ENCODE measurements around the gene RABGAP1L. TPM values are rescaled to one million over a fixed set of nuclear protein-coding genes. Genes with fewer than 3 reads are reported as not detected.
"Not testable (repeated sequence)": the region's sequence is repeated elsewhere in the genome, so short reads cannot be mapped to it uniquely, and the experiment has no call there.

The RABGAP1L gene
- total RNA-seq, 2 donors from 2014 or later: 148 to 174 TPM

DNA sequence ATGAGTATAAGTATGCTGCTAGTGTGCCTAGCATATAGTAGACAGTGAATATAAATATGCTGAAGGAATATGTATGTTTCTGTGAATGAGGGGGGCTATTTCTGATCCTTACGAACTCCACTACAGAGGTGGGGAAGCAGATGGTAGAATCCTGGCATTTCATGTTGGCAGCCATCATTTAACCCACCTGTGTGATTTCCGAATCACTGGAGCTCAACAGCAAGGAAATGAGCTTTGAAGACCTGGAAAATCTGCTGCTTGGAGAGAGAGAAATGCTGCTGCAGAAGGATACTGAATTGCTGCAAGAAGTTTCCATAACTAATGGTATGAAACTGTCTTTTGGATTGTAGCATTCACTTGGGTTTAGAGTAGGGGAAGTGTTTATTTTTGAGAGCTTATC, 83.5 kb downstream of the RABGAP1L start:
- peaks cover 15% of the 10 kb centered on the region for H3K36me3 ChIP-seq
- H3K27ac ChIP-seq: no peak overlapping the region
- DNase-seq (ENCODE audit: low spot score): no peak
- no peaks in the 10 kb centered on the region for H3K9me3 ChIP-seq
- TF ChIP-seq, protein P1, sequence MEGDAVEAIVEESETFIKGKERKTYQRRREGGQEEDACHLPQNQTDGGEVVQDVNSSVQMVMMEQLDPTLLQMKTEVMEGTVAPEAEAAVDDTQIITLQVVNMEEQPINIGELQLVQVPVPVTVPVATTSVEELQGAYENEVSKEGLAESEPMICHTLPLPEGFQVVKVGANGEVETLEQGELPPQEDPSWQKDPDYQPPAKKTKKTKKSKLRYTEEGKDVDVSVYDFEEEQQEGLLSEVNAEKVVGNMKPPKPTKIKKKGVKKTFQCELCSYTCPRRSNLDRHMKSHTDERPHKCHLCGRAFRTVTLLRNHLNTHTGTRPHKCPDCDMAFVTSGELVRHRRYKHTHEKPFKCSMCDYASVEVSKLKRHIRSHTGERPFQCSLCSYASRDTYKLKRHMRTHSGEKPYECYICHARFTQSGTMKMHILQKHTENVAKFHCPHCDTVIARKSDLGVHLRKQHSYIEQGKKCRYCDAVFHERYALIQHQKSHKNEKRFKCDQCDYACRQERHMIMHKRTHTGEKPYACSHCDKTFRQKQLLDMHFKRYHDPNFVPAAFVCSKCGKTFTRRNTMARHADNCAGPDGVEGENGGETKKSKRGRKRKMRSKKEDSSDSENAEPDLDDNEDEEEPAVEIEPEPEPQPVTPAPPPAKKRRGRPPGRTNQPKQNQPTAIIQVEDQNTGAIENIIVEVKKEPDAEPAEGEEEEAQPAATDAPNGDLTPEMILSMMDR (IDR thresholded peaks at IDR 0.05): no peak
- no peaks in the 10 kb centered on the region for H3K4me1 ChIP-seq
- H3K27me3 ChIP-seq: no peaks in the 10 kb centered on the region
- H3K4me3 ChIP-seq: no peak overlapping the region

DNA sequence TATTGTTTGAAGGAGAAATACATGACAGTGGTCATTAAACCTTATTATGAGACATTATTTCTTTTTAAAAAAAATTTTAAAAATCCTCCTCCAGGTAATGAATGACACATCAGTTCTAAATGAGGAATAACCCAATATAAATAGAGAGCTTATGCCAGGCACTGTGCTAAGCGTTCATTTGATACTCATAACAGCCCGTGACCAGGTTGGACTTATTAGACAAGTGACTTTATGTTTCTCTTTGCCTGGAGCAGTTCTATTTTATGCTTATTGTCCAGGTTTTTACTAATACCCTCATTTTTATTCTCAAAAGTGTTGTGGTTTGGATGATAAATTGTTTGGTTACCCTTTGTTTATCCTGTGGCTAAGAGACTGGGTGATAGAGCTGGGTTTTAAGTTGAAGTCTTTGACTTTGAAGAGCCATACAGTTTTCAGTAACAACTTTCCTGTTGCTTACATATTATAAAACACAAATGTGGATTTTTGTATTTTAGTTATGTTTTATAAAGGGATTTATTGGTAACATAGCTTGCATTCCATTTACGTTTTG, 84.2 kb downstream of the RABGAP1L start:
- H3K36me3 ChIP-seq: peaks cover 15% of the 10 kb centered on the region
- no peaks in the 10 kb centered on the region for H3K27me3 ChIP-seq
- H3K9me3 ChIP-seq: no peaks in the 10 kb centered on the region
- no peak overlapping the region for H3K4me3 ChIP-seq
- no peaks in the 10 kb centered on the region for H3K4me1 ChIP-seq
- peak overlapping the region in 1 of 2 donors; percentile 18 for H3K27ac ChIP-seq
- TF ChIP-seq, protein P1 (IDR thresholded peaks at IDR 0.05): no peak
- DNase-seq (ENCODE audit: low spot score): no peak

DNA sequence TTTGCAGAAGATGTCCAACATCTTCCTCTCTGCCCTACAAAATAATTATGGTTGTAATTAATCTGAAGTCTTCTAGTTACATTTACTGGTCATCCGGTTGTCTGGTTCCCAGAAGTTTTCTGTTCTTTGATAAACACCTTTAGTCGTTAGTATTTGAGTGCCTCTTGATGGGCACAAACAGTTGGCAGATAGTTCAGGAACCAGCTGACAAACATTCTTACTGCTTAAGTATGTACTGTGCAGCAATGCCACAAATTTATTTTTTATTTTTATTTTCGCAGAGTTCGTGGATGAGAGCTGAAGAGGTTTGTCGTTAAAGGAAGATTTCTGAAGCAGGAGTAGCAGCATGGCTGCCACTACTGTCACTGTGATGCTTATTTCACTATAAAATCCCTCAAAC, 84.7 kb downstream of the RABGAP1L start:
- Histone ChIP-seq H3K4me1 (no peaks in the 10 kb centered on the region), H3K27ac (peak overlapping the region in 1 of 2 donors; percentile 18), H3K9me3 (no peaks in the 10 kb centered on the region), H3K4me3 (no peak overlapping the region), H3K36me3 (peaks cover 15% of the 10 kb centered on the region), H3K27me3 (no peaks in the 10 kb centered on the region)
- DNase-seq (ENCODE audit: low spot score): no peak
- TF ChIP-seq, protein P1 (IDR thresholded peaks at IDR 0.05): no peak

DNA sequence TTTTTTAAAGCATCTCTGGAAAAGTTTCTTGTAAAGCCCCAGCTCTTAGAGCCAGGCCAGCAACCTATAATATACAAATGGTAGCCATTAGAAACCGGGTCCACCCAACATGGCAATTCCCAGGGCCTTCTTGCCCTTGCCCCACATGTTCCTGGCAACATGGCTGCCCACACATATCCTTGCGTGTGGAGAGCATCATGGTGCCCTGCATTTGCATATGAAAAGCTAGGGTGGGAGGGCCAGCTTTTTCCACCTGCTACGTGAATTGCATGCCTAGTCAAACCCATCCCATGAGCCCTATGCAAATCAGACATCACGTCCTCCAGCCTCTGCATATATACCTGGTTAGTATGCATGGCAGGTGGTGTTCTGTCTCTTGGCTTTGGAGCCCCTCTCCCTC, 88.2 kb downstream of the RABGAP1L start:
- Histone ChIP-seq H3K4me3 (no peak overlapping the region), H3K27me3 (no peaks in the 10 kb centered on the region), H3K36me3 (peaks cover 15% of the 10 kb centered on the region), H3K27ac (peak overlapping the region in 1 of 2 donors; percentile 8), H3K9me3 (no peaks in the 10 kb centered on the region), H3K4me1 (no peaks in the 10 kb centered on the region)
- DNase-seq (ENCODE audit: low spot score): no peak
- TF ChIP-seq, protein P1 (IDR thresholded peaks at IDR 0.05): no peak

DNA sequence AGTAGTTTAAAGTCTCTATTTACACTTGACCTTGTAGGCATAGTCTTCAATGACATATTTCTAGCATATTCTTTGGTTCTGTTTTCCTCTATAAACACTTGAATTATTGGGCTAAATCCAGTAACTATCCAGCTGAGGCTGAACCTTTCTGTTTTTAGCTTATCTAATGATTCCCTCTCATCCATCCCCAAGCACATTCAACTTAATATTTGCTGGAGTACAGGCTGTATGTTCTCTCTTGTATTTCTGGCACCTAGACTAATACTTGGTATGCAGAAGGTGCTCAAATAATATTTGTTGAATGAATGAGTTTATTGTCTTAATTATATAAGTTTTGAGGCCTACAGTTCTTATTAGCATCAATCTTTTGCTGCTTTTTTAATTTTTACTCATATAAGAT, 88.7 kb downstream of the RABGAP1L start:
- TF ChIP-seq, protein P1 (IDR thresholded peaks at IDR 0.05): no peak
- no peak for DNase-seq (ENCODE audit: low spot score)
- Histone ChIP-seq H3K9me3 (no peaks in the 10 kb centered on the region), H3K36me3 (peaks cover 16% of the 10 kb centered on the region), H3K4me3 (no peak overlapping the region), H3K27me3 (no peaks in the 10 kb centered on the region), H3K4me1 (no peaks in the 10 kb centered on the region), H3K27ac (peak overlapping the region in 1 of 2 donors; percentile 8)

DNA sequence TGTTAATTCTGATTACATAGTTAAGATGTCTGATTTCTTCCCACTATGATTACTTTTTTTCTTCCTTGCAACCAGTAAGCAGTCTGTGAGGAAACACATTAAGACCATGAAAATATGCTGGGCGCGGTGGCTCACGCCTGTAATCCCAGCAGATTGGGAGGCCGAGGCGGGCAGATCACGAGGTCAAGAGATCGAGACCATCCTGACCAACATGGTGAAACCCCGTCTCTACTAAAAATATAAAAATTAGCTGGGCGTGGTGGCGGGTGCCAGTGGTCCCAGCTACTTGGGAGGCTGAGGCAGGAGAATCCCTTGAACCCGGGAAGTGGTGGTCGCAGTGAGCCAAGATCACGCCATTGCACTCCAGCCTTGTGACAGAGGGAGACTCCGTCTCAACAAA, 97.1 kb downstream of the RABGAP1L start:
- not testable (repeated sequence) for H3K4me3 ChIP-seq; DNase-seq (ENCODE audit: low spot score); H3K27me3 ChIP-seq; H3K9me3 ChIP-seq; H3K36me3 ChIP-seq; H3K27ac ChIP-seq; H3K4me1 ChIP-seq
